NCI-H1048 (cell line): ENCODE measurements around the gene VPS39.

ENCODE experiments used
- DNase-seq: peaks from one replicate; lab custom pipeline; 2025; lab: John Stamatoyannopoulos, UW

VPS39 gene

GRCh38 chr15:42198516-42198915, 9.6 kb downstream of the VPS39 start:
- no peak for DNase-seq

- DNase-seq = no peak
These were observed 13.6 kb downstream of the VPS39 start for GRCh38 chr15:42194513-42194912.

- no peak for DNase-seq
These were observed 14.7 kb downstream of the VPS39 start for GRCh38 chr15:42193383-42193782.

- no peak for DNase-seq
These were observed 16.3 kb downstream of the VPS39 start for GRCh38 chr15:42191610-42192346.

- DNase-seq = no peak
These were observed 17.7 kb downstream of the VPS39 start for GRCh38 chr15:42190370-42190769.

- DNase-seq = no peak
These were observed 22.3 kb downstream of the VPS39 start for GRCh38 chr15:42185801-42186200.

- DNase-seq = peak; percentile 25
These were observed 23.4 kb downstream of the VPS39 start for GRCh38 chr15:42184736-42185135.

- no peak for DNase-seq
These were observed 23.8 kb downstream of the VPS39 start for GRCh38 chr15:42184296-42184695.

GRCh38 chr15:42182961-42183360, 25.1 kb downstream of the VPS39 start:
- no peak for DNase-seq

GRCh38 chr15:42182328-42182886, 25.7 kb downstream of the VPS39 start:
- DNase-seq = no peak

GRCh38 chr15:42178056-42178455, 30.0 kb downstream of the VPS39 start:
- DNase-seq = no peak

- no peak for DNase-seq
These were observed 32.4 kb downstream of the VPS39 start for GRCh38 chr15:42175671-42176070.

GRCh38 chr15:42172475-42172874, 35.6 kb downstream of the VPS39 start:
- no peak for DNase-seq

- DNase-seq = no peak
These were observed 36.3 kb downstream of the VPS39 start for GRCh38 chr15:42171795-42172194.

- DNase-seq = no peak
These were observed 37.0 kb downstream of the VPS39 start for GRCh38 chr15:42171122-42171521.

- DNase-seq = no peak
These were observed 41.7 kb downstream of the VPS39 start for GRCh38 chr15:42166225-42166940.

GRCh38 chr15:42165106-42165505, 43.0 kb downstream of the VPS39 start:
- DNase-seq = no peak

- no peak for DNase-seq
These were observed 44.1 kb downstream of the VPS39 start for GRCh38 chr15:42163947-42164550.

- no peak for DNase-seq
These were observed 44.8 kb downstream of the VPS39 start for GRCh38 chr15:42163291-42163690.

- DNase-seq = no peak
These were observed 48.0 kb downstream of the VPS39 start for GRCh38 chr15:42160136-42160535.

GRCh38 chr15:42159381-42160015, 48.6 kb downstream of the VPS39 start:
- DNase-seq = no peak

GRCh38 chr15:42158941-42159340, 49.2 kb downstream of the VPS39 start:
- DNase-seq = no peak
